Left renal pelvis (tissue), 4 donors: Measurements from ENCODE around the gene XRCC4. TPM values are rescaled to one million over a fixed set of nuclear protein-coding genes. Genes with fewer than 3 reads are reported as not detected.
"Not testable (repeated sequence)": the region's sequence is repeated elsewhere in the genome, so short reads cannot be mapped to it uniquely, and the experiment has no call there.

Source experiments
- DNase-seq, 4 donors: peaks; one replicate each; pipeline ENCODE4 v3.0.0-alpha.2; 2013; ENCODE audit warnings: low read depth in 4 of 4, low spot score in 3 of 4
- polyA plus RNA-seq, 4 donors: library from polyadenylated mRNA; unstranded; fragments of 120-200 nt; gene quantifications; one replicate each; pipeline ENCODE4 v1.2.1, GENCODE V29; 2013; ENCODE audit not compliant: insufficient read length in 4 of 4

XRCC4 gene
- polyA plus RNA-seq, 4 donors: 7.0 to 15.1 (median 12.3) TPM

GRCh38 chr5:83251849-83252248 lies 174.5 kb downstream of the XRCC4 start:
- no peak for DNase-seq

DNA sequence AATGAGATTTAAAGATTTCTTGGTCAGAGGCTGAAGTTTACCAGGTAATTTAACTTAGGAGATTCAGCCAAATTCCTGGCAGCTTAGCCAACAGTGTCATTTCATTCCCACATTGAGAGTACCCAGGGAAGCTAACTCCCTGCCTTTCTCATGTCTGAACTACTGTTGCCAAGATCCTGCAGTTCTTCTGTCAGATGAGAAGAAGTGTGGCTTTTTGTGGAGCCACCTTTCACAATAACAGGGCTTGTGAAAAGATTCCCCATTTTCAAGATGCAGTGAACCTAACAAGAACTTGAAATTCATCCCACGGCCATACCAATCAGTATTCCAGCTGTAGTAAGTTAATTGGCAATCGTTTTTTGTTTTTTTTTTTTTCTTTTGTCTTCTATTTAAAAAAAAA lies 176.4 kb downstream of the XRCC4 start:
- no peak for DNase-seq

DNA sequence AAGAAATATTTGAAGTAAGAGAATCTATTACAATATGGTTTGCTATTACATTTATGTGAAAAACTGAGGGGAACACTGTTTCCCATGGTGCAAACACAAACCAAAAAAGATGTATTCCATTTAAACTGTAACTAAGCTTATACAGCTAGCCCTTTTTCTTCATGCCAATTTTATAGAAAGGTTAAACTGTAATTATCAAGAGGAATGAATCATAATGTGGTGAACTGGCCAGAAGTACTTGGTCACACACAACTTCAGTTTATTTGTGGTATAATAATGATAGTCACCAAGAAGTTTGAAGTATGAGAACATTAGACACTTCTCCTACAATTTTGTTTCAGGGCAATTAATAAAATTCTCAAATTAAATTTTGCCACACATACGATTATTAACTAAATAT lies 177.9 kb downstream of the XRCC4 start:
- DNase-seq: no peak

- no peak for DNase-seq
Observed at GRCh38 chr5:83256091-83256780, 178.9 kb downstream of the XRCC4 start.

GRCh38 chr5:83257684-83258083 lies 180.3 kb downstream of the XRCC4 start:
- DNase-seq: not testable (repeated sequence)

GRCh38 chr5:83265318-83265717 lies 188.0 kb downstream of the XRCC4 start:
- DNase-seq: peak in 2 of 4 donors; percentile 33 to 51

GRCh38 chr5:83270311-83270710 lies 193.0 kb downstream of the XRCC4 start:
- no peak for DNase-seq

GRCh38 chr5:83277154-83277553 lies 199.8 kb downstream of the XRCC4 start:
- no peak for DNase-seq

DNA sequence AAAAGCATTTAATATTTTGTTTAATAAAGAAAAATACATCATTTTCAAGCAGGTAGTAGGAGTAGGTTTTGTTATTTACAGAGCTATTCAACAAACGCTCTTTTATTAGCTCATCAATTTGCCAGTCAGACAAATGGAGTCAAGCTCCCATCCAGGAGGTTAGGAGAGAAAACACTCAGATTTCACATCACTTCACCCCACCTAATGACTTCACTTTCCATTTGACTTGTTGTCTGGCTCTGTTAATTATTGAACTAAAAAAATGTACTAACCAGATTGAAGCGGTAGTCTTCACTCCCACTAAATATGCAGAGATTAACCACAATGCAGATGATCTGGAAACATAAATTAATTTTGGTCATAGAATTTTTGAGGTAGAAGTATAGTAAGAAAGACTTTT lies 200.6 kb downstream of the XRCC4 start:
- DNase-seq: no peak

GRCh38 chr5:83281176-83281575 lies 203.8 kb downstream of the XRCC4 start:
- peak in 1 of 4 donors; percentile 15 for DNase-seq

- DNase-seq: no peak
Observed at GRCh38 chr5:83281658-83282057, 204.3 kb downstream of the XRCC4 start.

GRCh38 chr5:83283761-83284160 lies 206.4 kb downstream of the XRCC4 start:
- DNase-seq: no peak

DNA sequence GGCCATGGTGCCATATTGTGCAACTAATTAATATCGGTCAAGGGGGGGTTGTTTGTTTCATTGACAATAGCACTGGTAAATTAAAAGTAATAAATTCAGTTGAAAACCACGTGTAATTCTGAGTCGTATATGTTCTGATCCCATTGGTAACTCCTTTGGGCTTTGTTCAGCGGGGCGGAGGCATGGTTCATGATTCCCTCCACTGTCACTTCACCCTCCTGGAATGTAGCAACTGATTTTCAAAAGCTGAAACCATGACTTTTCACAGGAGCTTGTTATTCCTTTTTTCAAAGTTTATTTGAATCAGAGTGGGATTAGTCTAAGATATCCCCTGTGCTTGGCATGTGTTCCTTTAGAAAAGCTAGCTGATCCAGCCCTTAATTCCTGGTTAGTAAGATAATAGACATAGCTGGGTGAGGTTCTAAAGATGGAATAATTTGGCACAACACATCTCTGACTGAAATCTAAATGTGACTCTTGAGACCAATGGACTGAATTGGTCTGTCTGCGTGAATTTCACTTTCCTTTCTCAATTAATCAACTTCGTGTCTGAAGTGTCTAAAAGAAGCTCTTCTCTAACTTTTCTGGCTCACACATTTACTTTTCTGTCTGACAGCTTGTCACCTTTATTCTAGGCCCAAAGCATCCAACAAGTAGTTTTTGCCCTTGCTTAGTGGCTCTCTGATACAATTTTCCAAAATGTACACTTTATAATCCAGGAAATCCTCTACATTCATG lies 208.5 kb downstream of the XRCC4 start:
- DNase-seq: no peak

- DNase-seq: no peak
Observed at GRCh38 chr5:83294246-83294645, 216.9 kb downstream of the XRCC4 start.

DNA sequence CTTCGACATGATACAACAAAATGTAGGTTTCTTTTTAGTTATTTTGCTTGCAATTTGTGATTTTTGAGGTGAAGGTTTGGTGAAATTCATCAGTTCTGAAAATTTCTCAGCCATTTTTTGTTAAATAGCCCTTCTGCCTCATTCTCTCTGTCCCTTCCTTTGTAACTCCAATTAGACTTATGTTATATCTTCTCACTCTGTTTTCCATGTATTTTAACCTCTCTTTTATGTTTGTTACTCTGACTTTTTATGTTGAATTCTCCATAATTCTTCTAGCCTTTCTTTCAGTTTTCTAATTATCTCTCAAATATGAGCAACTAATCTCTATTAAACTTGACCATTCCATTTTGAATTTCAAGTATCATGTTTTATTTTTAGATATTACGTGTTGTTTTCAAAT lies 222.0 kb downstream of the XRCC4 start:
- no peak for DNase-seq

GRCh38 chr5:83306572-83307241 lies 229.4 kb downstream of the XRCC4 start:
- DNase-seq: no peak

- no peak for DNase-seq
Observed at GRCh38 chr5:83312663-83313062, 235.3 kb downstream of the XRCC4 start.

GRCh38 chr5:83313436-83313835 lies 236.1 kb downstream of the XRCC4 start:
- no peak for DNase-seq

GRCh38 chr5:83321483-83322055 lies 244.2 kb downstream of the XRCC4 start:
- DNase-seq: no peak

GRCh38 chr5:83322273-83322924 lies 245.1 kb downstream of the XRCC4 start:
- no peak for DNase-seq
